NOMO-1 treated with dmso at 0.1 percent for 144 hours (cell line): ENCODE measurements around the gene CSH1.
"Not testable (repeated sequence)": the region's sequence is repeated elsewhere in the genome, so short reads cannot be mapped to it uniquely, and the experiment has no call there.

ENCODE experiments used
- DNase-seq: peaks from one replicate; lab custom pipeline; 2025; ENCODE audit not compliant: unreplicated experiment; lab: John Stamatoyannopoulos, UW

The CSH1 gene

DNA sequence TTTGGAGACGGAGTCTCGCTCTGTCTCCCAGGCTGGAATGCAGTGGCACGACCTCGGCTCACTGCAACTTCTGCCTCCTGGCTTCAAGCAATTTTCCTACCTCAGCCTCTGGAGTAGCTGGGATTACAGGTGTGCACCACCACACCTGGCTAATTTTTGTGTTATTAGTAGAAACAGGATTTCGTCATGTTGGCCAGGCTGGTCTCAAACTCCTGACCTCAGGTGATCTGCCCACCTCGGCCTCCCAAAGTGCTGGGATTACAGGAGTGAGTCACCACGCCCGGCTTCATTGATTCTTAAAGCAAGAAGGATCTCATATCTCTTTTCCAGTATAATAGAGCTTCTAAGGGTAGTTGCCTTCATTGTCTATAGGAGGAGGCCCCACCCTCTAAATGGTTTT is 8.4 kb upstream of the CSH1 start:
- DNase-seq, result not testable (repeated sequence)

- not testable (repeated sequence) for DNase-seq
Measured at GRCh38 chr17:63903787-63904201, 7.4 kb upstream of the CSH1 start.

DNA sequence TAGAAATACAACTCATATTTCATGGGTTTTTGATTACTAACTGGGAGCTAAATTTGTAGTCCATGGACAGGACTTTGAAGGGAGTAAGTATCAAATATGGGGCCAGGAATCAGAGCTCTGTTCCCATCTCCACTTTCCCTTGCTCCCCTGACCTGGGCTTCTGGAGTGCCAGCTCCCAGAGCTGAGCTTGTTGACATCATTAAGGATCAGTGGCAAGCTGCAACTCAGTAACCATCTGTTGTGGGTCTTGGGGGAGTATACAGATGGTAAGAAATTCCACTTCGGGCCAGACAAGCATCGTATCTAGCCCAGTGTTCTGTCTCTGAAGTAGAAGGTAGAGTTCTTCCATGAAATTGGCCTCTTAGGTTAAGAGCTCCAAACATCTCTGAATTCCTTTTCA is 5.6 kb upstream of the CSH1 start:
- not testable (repeated sequence) for DNase-seq

GRCh38 chr17:63898899-63899798 is 2.8 kb upstream of the CSH1 start:
- not testable (repeated sequence) for DNase-seq

GRCh38 chr17:63894821-63895220 is 1.6 kb downstream of the CSH1 start:
- not testable (repeated sequence) for DNase-seq

- DNase-seq, result not testable (repeated sequence)
Measured at GRCh38 chr17:63894021-63894420, 2.4 kb downstream of the CSH1 start.

- DNase-seq, result not testable (repeated sequence)
Measured at GRCh38 chr17:63892316-63893037, 3.9 kb downstream of the CSH1 start.

DNA sequence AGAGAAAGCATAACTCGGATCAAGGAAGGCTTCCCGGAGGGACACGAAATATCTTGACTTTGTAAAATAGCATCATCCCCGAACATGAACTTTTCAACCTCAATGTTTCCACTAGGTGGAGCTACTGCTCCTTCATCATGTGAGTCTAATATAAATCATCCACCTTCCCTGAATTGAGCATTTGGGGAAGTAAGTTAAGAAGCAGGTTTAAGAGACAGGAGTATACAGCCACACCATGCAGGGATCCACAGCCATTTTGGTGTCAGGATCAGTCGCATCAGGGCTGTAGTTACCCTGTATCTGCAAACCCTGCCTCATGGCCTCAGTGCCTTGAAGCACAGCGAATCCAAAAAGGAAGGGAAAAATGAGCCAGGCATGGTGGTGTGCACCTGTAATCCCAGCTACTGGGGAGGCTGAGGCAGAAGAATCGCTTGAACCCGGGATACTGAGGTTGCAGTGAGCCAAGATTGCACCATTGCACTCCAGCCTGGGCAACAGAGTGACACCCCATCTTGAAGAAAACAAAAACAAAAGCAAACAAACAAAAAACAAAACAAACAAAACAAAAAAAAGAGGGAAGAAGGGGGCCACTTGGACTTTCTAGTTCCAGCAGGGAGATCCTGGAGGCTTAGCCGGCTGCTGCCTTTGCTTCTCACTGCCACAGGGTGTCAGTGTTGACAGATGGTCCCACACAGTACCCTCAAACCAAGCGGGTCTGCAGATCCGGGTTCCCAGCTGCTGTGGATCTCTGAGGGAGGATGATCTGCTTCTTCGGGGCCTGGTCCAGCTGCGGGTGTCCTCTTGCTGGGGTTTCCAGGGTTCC is 7.1 kb downstream of the CSH1 start:
- DNase-seq, result not testable (repeated sequence)

DNA sequence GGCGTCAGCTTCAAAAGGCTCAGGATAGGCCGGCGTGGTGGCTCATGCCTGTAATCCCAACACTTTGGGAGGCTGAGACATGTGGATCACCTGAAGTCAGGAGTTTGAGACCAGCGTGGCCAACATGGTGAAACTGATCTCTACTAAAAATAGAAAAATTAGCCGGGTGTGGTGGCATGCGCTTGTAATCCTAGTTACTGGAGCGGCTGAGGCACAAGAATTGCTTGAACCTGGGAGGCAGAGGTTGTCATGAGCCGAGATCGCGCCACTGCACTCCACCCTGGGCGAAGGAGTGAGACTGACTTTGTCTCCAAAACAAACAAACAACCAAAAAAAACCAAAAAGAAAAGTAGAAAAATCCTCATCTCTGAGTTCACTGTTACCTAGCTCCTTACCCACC is 11.3 kb downstream of the CSH1 start:
- not testable (repeated sequence) for DNase-seq

- not testable (repeated sequence) for DNase-seq
Measured at GRCh38 chr17:63882626-63883126, 13.7 kb downstream of the CSH1 start.

DNA sequence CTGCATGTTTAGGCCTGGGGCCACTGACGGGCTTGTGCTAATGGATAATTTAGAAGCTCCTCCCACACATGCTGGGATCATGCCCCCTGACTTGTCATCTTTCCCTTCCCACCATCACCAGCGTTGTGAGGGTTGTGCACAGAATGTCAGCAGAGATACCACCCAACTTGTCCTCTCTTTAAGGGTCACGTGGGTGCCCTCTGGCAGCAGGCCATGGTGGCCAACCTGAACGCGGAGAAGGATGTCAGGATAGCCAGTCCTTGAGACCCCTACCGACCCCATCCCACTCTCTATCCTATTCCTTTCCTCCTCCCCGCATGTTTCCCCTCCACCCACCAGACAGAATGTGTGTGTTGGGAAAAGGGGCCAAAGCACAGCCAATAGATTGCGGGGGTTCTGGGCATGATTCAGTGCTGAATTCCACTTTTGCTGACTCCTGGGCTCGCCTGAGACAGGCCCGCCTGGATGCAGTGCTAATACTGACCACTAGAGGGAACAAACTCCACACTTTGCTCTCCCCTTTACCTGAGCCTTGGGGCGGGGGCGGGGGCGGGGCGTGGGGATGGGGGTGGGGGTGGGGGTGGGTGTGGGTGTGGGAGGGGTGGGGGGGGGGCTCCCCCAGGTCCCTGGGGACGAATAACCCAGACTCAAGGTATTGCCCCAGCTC is 14.3 kb downstream of the CSH1 start, which contains the start of gene GH2:
TSS of gene GH2 (minus strand) at position 10 of the 667 bp plus-strand sequence. CDS start 143 bp downstream, outside the sequence.
- DNase-seq, result no peak

- not testable (repeated sequence) for DNase-seq
Measured at GRCh38 chr17:63881337-63881736, 15.0 kb downstream of the CSH1 start.

DNA sequence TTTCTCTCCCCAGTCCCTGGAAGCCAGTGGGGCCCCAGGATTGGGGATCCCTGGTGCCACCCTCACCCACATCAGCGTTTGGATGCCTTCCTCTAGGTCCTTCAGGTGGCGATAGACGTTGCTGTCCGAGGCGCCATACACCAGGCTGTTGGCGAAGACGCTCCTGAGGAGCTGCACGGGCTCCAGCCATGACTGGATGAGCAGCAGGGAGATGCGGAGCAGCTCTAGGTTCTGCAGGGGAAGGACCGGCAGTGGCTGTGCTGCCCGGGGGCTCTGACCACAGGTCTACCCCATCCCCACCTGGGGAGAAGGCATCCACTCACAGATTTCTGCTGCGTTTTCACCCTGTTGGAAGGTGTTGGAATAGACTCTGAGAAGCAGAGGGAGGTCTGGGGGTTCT is 15.7 kb downstream of the CSH1 start:
- no peak for DNase-seq

GRCh38 chr17:63878413-63878812 is 18.0 kb downstream of the CSH1 start:
- DNase-seq, result not testable (repeated sequence)

- not testable (repeated sequence) for DNase-seq
Measured at GRCh38 chr17:63874693-63875092, 21.7 kb downstream of the CSH1 start.

- not testable (repeated sequence) for DNase-seq
Measured at GRCh38 chr17:63874061-63874626, 22.2 kb downstream of the CSH1 start.

DNA sequence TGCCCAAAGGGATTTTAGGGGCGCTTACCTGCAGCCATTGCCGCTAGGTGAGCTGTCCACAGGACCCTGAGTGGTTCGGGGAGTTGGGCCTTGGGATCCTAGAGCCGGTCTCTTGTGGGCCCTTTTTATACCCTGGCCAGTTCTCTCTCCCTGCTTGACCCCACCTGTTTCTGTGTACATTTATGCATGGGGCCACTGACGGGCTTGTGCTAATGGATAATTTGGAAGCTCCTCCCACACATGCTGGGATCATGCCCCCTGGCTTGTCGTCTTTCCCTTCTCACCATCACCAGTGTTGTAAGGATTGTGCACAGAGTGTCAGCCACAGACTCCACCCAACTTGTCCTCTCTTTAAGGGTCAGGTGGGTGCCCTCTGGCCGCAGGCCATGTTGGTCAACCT is 22.8 kb downstream of the CSH1 start, which contains the start of gene CSH2:
TSS of gene CSH2 (minus strand) at position 101 of the 400 bp plus-strand sequence. CDS start at position 38, 63 bp downstream.
- not testable (repeated sequence) for DNase-seq

DNA sequence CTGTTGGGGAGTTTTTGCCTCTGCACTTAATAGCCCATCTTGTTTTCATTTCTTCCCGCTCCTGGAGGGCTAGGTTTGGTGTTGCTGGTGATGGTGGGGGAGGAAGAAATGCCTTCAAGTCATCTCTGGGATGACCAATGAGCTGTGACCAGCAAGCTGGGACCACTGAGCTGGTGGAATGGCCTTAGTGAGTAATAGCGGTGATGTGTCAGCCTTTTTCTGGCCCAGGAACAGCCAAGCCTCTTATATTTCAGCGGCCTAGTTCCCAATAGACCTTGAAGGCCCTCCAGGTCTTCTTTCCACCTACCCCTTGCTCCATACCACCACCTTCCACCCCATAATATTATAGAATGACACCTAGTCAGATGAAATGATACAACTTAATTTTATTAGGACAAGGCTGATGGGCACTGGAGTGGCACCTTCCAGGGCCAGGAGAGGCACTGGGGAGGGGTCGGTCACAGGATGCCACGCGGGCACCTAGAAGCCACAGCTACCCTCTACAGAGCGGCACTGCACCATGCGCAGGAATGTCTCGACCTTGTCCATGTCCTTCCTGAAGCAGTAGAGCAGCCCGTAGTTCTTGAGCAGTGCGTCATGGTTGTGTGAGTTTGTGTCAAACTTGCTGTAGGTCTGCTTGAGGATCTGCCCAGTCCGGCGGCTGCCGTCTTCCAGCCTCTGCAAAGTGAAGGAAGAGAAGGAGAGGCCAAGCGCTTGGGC is 24.6 kb downstream of the CSH1 start:
- not testable (repeated sequence) for DNase-seq

GRCh38 chr17:63870292-63870665 is 26.1 kb downstream of the CSH1 start:
- not testable (repeated sequence) for DNase-seq
